Measurements from ENCODE around the gene KTI12.
"Not testable (repeated sequence)": the region's sequence is repeated elsewhere in the genome, so short reads cannot be mapped to it uniquely, and the experiment has no call there.

KTI12 gene

DNA sequence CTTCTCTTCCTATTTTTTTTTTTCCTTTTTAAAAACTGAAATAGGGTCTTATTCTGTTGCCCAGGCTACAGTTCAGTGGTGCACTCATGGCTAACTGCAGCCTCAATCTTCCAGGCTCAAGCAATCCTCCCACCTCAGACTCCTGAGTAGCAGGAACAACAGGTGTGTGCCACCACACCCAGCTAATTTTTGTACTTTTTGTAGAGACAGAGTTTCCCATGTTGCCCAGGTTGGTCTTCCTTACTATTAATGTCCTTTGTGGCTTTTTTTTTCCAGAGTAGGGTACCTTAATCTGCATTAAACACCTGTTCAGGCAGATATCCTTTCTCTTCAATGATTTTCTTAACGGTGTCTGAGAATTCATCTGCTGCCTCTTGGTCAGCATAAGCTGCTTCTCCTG lies 4.3 kb upstream of the KTI12 start:
- no peak for DNase-seq

DNA sequence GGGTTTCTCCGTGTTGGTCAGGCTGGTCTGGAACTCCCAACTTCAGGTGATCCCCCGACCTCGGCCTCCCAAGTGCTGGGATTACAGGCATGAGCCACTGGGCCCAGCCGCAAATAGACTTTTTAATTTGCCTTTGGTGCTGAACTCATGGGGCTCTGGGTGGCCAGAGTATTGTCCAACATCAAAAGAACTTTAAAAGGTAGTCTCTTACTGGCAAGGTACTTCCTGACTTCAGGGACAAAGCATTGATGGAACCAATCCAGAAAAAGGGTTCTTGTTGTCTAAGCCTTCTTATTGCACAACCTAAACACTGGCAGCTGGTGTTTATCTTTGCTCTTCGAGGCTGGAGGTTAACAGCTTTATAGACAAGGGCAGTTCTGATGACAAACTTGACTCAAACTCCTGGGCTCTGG lies 3.8 kb upstream of the KTI12 start:
- no peak for DNase-seq

DNA sequence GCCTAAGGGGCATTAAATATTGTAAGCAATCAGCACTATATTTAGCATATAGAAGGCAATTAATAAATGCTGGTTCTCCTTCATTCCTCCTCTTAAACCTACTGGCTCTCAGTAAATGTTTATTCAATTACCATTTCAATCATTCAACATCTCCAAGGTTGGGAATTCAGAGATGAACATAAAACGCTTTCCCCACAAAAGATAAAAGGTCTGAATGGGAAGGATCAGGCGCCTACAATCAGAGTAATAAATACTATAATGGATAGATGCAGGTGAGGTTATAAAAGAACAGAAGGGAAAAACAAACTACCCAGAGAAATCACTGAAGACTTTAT lies 407 bp upstream of the KTI12 start:
- DNase-seq, result no peak

DNA sequence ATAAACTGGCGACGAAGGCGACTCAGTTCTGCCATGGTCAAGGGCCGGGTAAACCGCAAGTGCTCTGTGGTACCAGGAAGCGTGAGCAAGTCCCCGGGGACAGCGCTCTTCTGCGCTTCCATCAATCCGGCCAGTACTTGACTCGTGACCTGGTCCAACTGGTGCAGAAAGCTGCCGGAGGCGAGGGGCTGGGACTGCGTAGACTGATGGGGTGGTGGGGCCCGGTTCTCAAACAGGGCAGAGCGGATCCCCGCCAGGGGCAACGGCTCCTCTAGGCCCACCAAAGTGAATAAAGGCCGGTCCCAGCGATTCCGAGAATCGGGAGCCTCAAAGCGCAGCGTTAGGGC lies 852 bp downstream of the KTI12 start:
- DNase-seq, result peak; percentile 32

DNA sequence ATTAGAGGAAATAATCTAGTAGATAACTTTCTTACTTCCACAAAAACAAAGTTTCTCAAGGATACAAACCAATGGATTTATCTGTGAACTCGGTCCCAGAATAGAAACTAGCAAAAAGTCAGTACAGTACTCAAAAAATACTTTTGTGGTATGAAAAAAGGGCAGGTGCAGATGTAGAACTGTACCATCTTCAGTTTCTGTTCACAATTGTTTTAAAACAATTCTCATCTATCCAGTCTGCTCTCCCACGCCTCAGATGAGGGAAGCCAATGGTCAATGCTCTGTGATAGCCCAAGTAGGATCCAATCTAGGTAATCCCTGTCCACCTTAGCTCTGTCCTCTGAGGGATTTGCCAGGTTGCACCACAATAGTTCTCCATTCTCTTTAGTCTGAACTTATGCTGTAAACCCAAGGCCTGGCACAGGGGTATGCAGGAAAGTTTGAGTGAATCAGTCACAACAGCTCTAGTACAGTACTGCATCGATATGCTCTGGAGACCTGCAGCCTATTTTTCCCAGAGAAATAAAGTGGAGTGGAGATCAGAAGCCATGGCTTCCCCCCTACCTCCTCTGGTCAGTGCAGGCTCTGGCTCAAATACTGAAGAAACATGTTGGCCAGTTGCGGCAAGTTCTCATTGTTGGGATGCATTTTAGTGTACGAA lies 1.4 kb downstream of the KTI12 start:
- no peak for DNase-seq

DNA sequence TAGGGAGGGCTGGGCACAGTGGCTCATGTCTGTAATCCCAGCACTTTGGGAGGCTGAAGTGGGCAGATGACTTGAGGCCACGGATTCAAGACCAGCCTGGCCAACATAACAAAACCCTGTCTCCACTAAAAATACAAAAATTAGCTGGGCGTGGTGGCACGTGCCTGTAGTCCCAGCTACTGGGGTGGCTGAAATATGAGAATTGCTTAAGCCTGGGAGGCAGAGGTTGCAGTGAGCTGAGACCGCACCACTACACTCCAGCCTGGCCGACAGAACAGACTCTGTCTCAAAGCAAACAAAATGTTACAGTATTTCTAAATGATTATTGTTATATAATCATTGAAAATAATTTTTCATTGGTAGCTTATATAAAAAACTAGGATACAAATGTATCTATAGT lies 4.8 kb downstream of the KTI12 start:
- DNase-seq, result not testable (repeated sequence)

DNA sequence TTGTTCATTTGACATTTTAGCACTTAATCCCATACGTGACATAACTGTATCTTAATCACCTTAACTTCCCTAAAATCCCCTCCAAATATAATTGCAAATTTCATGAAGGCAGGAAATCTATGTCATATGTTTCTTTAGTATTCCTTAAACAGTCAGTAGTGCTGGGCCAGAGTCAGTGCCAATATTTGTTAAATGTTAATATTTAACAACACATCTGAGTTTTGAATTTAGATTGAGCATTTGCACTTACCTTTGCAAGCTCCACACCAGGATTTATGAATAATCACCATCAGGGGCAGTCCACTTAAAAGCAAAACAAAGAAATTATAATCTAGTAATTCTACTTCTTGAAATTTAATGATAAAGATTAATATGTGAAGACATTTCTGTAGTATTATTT lies 5.3 kb downstream of the KTI12 start:
- DNase-seq, result peak; percentile 2

DNA sequence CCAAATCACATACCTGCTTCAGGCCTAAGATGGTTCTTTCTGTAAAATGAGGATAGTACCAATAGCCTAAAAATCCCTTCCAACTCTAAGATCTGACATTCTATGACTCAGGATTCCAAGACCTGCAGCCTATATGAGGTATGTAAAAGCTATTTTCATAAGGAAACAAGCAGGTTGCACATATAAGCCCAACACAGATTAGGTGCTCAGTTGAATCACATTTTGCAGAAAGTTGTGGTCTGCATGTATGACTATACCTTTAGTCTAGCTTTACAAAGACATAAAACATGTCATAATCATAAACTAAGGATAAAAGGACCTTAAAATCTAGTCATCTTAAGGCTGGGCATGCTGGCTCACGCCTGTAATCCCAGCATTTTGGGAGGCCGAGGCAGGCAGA lies 7.3 kb downstream of the KTI12 start:
- DNase-seq, result no peak

DNA sequence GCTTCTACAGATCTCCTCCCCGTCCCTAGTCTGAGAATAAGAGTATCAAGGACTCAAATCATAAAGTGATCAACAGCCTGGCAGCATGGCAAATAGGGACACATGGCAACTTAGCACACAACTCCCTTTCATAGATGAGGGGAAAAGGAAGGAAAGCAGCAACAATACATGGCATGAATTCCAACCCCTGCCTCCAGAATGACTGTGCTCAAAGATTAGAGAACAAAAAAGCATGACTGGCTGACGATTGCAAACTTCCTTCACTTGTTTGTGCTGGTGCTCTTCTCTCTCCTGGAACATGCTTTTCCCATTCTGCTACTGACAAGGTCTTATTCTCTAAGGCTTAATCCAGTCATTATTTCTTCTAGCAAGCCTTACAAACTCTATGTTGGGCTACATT lies 11.5 kb downstream of the KTI12 start:
- no peak for DNase-seq

DNA sequence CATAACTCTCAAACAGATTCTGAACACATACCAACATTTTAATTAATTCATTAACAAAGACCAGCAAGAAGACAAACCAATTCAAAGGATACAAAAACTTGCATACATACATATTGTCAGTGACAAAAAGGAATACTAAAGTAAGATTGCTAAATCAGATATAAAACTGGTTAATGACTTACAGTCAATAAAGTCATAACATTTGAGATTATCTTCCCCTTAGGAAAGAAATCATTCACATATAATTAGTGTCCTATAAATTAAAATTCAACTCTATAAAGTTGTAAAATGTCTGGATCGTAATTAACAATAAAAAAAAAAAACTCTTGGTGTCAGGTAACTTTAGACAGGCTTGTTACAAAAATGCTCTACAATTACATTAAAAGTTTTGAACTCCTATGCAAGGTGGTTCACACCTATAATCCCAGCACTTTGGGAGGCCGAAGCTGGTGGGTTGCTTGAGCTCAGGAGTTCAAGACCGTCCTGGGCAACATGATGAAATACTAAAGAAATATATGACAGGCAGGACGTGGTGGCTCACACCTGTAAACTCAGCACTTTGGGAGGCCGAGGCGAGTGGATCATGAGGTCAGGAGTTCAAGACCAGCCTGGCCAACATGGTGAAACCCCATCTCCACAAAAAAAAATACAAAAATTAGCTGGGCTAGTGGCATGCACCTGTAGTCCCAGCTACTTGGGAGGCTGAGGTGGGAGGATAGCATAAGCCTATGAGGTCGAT lies 25.4 kb downstream of the KTI12 start:
- no peak for DNase-seq

DNA sequence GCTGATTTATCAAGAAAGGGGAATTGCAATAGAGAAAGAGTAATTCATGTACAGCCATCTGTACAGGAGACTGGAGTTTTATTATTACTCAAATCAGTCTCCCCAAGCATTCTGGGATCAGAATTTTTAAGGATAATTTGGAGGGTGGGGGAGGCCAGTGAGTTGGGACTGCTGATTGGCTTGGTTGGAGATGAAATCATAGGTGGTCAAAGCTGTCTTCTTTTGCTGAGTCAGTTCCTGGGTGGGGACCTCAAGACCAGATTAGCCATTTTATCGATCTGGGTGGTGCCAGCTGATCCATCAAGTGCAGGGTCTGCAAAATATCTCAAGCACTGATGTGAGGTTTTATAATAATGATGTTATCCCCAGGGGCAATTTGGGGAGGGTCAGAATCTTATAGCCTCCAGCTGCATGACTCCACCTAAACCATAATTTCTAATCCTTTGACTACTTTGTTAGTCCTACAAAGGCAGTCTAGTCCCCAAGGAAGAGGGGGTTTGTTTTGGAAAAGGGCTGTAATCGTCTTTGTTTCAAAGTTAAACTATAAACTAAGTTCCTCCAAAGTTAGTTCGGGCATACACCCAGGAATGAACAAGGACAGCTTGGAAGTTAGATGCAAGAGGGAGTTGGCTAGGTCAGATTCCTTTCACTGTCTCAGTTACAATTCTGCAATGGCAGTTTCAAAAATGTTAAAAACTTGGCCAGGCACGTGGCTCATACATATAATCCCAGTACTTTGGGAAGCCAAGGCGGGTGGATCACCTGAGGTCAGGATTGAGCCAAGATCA lies 26.2 kb downstream of the KTI12 start:
- DNase-seq, result no peak

DNA sequence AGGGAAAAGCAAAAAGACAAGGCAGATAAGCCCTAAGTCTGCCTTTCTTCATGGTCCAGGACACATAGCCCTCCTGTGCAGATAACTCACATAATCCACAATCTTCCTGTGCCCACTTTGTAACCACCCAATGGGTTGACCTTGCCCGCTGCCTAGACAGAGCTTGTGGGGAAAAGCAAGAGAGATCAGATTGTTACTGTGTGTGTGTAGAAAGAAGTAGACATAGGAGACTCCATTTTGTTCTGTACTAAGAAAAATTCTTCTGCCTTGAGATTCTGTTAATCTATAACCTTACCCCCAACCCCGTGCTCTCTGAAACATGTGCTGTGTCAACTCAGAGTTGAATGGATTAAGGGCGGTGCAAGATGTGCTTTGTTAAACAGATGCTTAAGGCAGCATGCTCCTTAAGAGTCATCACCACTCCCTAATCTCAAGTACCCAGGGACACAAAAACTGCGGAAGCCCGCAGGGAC lies 27.5 kb downstream of the KTI12 start:
- DNase-seq, result not testable (repeated sequence)

DNA sequence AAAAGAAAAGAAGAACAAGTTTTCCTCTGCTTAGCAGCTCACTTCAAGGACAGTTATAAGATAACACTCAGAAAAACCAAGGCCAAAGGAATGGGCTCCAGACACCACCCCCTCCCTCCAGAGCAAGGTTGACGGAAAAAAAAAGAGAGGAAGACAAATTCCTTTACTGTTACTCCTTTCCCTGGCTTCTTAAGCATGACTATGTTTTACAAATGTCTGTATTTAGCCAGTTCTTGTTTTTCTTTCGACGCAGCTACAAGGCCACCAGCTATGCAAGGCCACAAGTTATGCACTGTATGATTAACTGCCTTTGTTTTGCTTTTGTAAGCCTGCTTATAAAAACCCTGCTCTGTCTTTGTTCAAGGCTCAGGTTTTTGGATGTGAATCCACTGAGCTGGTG lies 28.1 kb downstream of the KTI12 start:
- not testable (repeated sequence) for DNase-seq

DNA sequence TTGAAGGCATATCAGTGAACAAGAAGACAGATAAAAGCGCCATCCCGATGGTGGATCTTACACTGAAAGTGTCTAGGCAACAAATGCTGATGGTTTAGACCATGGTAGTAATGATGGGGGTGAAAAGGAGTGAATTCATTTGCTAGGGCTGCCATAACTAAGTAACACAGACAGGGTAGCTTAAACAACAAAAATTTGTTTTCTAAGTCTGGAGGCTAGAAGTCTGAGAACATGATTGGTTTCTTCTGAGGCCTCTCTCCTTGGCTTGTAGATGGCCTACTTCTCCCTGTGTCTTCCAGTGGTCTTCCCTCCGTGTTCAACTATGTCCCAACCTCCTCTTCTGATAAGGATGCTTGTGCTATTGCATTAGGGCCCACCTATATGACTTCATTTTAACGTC lies 29.7 kb downstream of the KTI12 start:
- DNase-seq, result no peak

DNA sequence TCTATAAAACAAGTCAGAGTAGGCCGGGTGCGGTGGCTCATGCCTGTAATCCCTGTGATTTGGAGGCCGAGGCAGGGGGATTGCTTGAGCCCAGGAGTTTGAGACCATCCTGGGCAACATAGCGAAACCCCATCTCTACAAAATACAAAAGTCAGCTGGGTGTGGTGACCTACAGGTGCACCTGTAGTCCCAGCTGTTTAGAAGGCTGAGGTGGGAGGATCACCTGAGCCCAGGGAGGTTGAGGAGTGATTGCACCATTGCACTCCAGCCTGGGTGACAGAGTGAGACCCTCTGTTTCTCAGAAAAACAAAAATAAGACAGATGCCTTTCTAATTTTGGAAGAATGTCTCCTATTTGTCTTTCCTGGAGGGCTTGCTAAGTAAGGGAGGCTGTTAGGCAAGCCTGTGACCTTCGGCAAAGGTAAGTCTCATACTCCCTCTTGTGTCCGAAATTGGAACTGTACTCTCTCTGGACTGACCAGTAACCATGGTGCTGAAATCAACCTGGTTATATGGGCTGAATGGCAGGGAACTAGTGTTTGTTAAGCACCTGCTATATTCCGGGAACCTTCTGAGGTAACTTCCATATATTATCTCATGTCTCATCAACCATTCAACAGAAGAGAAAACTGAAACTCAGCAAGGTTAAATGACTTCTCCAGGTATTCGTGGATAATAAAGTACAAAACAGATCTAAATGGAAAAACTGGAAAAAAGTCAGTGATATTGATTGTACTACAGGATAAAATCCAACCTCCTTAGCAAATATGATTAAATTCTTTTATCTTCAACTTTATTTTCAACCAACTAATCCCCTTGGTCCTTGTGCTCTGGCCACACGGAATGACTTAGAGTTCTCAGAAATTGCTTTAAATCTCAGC lies 31.3 kb downstream of the KTI12 start:
- peak; percentile 84 for DNase-seq

DNA sequence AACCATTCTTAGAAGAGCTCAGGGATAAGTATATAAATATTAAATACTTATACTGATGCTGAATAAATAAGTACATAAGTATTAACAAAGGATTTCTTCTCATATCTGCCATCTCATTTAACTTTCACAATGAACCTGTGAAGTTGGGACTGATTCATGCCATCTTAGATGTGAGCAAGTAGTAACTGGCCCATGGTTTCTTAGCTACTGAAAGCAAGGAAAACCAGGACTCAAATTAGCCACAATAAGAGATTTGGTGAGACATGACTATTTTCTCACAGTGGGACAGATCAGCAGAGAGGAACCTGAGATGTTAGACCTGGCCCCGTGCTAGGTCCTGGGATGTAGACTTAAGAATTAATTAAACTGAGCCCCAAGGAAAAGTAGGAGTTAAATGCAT lies 34.9 kb downstream of the KTI12 start:
- DNase-seq, result no peak

DNA sequence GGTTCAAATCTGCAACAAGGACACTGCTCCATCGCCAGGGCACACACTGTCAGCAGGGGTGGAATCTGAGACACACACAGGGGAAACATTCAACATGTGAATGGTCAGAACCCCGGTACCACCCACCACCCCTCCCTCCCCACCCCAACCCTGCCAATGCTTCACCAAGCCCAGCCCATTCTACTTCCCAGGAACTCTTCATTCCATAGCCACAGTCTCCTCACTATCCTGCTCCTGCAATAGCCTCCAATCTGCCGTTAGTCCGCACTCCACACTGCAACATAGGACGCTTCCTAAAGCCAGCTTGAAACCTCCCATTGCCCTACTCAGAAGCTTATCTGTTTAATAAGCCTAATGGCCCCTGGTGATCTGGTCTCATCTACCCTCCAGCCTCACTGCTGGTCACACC lies 35.6 kb downstream of the KTI12 start:
- DNase-seq, result no peak

DNA sequence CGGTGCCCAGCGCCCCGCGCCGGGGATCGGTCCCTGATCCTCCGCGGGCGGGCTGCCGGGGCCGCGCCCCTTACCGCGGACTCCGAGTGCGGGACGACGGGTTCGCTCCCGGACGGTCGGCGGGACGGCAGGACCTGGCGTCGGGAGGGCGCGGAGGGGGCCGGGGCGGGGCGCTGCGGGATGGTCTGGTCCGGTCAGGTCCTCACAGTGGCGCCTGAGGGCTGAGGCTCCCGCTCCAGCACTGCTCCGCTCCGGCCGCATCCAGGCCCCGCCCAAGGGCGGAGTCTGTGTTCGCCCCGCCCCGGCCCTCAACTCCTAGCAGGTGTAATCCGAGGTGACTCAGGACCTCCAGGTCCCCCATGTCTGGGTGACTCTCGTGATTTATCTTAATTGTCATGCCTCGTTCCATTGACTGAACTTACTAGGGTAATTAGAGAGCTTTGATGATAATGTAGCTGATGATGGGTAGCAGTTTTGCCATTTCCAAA lies 43.1 kb downstream of the KTI12 start, which contains the start of gene RAB3B:
RAB3B (minus strand) TSS at position 223 of the 488 bp plus-strand sequence. CDS start 13,583 bp downstream, outside the sequence.
- peak; percentile 27 for DNase-seq

DNA sequence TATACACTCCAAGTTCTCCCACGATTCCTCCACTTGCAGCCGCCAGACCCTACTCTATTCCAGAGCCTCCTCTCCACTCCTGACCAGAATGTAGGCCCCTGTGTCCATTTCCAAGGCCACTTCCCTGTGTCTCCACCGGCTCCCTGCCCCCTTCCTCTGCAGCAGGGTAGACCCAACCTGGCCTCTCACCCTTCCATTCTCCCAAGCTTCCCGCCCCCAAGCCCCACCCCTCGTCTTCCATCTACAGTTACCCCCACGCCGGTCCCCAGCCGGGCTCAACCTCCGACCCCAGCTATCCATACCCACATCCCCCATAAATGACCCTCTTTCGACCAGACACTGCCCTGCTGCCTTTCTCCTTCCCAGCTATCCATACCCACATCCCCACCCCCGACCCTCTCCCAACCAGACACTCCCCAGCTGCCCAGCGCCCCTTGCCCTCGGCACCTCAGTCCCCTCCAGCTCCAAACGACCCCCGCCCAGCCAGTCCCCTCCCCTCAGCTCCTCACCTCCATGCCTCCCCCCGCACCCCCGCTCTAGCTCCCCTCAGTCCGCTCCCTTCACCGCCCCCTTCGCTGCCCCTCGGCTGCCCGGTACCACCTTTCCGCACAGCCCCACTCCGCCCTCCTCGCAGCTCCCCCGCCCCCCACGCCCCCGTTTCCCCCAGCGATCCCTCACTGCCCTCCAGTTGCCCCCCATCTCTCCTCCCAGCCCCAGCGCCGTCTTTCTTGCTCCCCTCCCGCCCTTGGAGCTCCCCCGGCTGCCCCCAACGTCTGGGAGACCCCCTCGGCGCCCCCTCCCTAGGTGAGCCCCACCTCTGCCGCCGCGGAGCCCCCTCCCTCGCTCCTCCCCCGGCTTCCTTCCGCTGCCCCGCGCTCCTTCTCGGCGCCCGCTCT lies 43.8 kb downstream of the KTI12 start:
- DNase-seq, result no peak

DNA sequence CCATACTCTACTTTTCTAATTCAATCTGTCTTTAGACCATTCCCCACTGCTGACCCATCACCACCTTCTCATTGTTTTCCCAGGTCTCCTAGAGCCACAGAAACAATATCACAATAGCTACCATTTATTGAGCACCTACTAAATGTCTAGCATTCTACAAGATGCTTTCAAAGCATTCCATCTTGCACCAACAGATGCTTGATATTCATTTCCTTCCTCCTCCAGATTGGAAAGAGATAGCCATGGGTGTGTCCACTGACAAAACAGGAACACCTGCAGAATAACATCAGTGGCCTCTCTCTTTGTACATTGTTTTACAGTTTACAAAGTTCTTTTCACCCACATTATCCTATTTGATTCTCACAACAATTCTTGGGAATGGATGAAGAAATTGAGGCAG lies 45.4 kb downstream of the KTI12 start:
- DNase-seq, result no peak

DNA sequence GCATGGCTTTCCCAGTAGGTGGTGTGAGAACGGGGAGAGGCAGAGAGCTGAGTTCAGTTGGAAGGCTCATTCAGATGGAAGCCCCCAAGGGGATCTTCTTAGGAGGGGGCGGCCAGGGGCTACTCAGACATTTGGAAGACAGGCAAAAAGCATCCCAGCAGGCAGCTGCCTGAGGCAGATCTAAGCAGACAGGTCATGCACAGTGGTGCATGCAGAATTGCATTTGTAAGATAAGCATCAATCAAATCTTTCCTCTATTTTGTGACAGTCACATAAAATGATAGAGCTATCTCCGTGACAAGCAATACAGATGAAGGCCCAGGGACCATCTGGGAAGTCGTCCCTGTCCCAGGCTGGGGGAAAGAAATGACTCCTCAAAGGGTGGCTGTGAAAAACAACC lies 46.9 kb downstream of the KTI12 start:
- DNase-seq, result no peak

DNA sequence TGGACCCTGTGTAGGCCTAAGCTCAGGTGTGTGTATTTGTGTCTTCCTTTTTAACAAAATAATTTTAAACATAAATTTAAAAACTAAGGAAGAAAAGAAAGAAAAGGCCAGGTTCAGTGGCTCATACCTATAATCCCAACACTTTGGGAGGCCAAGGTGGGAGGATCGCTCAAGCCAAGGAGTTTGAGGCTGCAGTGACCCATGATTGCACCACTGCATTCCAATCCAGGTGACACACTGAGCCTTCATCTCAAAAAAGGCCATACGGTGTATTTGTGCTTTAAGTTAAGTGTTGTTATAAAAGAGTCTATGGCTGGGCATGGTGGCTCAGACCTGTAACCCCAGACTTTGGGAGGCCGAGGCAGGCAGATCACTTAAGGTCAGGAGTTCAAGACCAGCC lies 51.4 kb downstream of the KTI12 start:
- DNase-seq, result no peak

Data from inflammatory macrophage treated with lipopolysaccharide for 4 hours (primary cell).